ENCODE results near the gene CAB39L.

Gene CAB39L

GRCh38 chr13:49305792-49306425, 138.0 kb downstream of the CAB39L start:
- no peak overlapping the region for H3K4me3 ChIP-seq (ENCODE audit: low read depth, low read length)
- no peak for TF ChIP-seq CTCF (IDR thresholded peaks at IDR 0.05; ENCODE audit: low read depth, low read length)

GRCh38 chr13:49304763-49305700, 138.8 kb downstream of the CAB39L start:
- TF ChIP-seq CTCF (IDR thresholded peaks at IDR 0.05; ENCODE audit: low read depth, low read length) = no peak
- no peak overlapping the region for H3K4me3 ChIP-seq (ENCODE audit: low read depth, low read length)

- no peak for TF ChIP-seq CTCF (IDR thresholded peaks at IDR 0.05; ENCODE audit: low read depth, low read length)
- H3K4me3 ChIP-seq (ENCODE audit: low read depth, low read length) = no peak overlapping the region
Observed at GRCh38 chr13:49304356-49304755, 139.5 kb downstream of the CAB39L start.

GRCh38 chr13:49303533-49304252, 140.2 kb downstream of the CAB39L start:
- TF ChIP-seq CTCF (IDR thresholded peaks at IDR 0.05; ENCODE audit: low read depth, low read length) = no peak
- H3K4me3 ChIP-seq (ENCODE audit: low read depth, low read length) = no peak overlapping the region

- TF ChIP-seq CTCF (IDR thresholded peaks at IDR 0.05; ENCODE audit: low read depth, low read length) = no peak
- no peak overlapping the region for H3K4me3 ChIP-seq (ENCODE audit: low read depth, low read length)
Observed at GRCh38 chr13:49302817-49303216, 141.0 kb downstream of the CAB39L start.

- no peak for TF ChIP-seq CTCF (IDR thresholded peaks at IDR 0.05; ENCODE audit: low read depth, low read length)
- H3K4me3 ChIP-seq (ENCODE audit: low read depth, low read length) = no peak overlapping the region
Observed at GRCh38 chr13:49302222-49302621, 141.6 kb downstream of the CAB39L start.

Data from WI38 (cell line).